Nephron progenitor cell (in vitro differentiated cells): ENCODE data around the gene NPL.
A peak's percentile ranks its signal among the peaks of the same experiment; 100 is the strongest.

Source experiments
- DNase-seq: peaks from one replicate; pipeline ENCODE4 v3.0.0; 2021
- H3K27ac Mint-ChIP-seq: 2 replicates; pipeline ENCODE4 v1.8.0; 2021; ENCODE audit warnings: mild to moderate bottlenecking, moderate library complexity, mixed read lengths
- H3K27me3 Mint-ChIP-seq: 2 replicates; pipeline ENCODE4 v1.8.0; 2021; ENCODE audit warnings: mild to moderate bottlenecking, low read depth, mixed read lengths; ENCODE audit not compliant: poor library complexity
- H3K36me3 Mint-ChIP-seq: 2 replicates; pipeline ENCODE4 v1.8.0; 2021; ENCODE audit warnings: low read depth, mixed read lengths
- H3K4me1 Mint-ChIP-seq: 2 replicates; pipeline ENCODE4 v1.8.0; 2021; ENCODE audit warnings: mixed read lengths
- H3K4me3 Mint-ChIP-seq: 2 replicates; pipeline ENCODE4 v1.8.0; 2021; ENCODE audit warnings: mild to moderate bottlenecking, moderate library complexity, mixed read lengths
- H3K9me3 Mint-ChIP-seq: 2 replicates; pipeline ENCODE4 v1.8.0; 2021; ENCODE audit warnings: mild to moderate bottlenecking, moderate library complexity, mixed read lengths
- CTCF ChIP-seq: fragments of 200-600 bp; sonication (generic); IDR thresholded peaks from 2 replicates; pipeline ENCODE4 v1.5.0; 2021; ENCODE audit warnings: antibody characterized with exemption

NPL gene

GRCh38 chr1:182771187-182771984 is 18.2 kb upstream of the NPL start:
- Mint-ChIP-seq H3K36me3 (no peaks in the 10 kb centered on the region), H3K27ac (no peak overlapping the region), H3K4me3 (no peak overlapping the region), H3K27me3 (peaks cover 10% of the 10 kb centered on the region), H3K4me1 (peaks cover 11% of the 10 kb centered on the region), H3K9me3 (no peaks in the 10 kb centered on the region)
- DNase-seq: no peak
- TF ChIP-seq CTCF: no peak

- no peak for DNase-seq
Measured at GRCh38 chr1:182777386-182777785, 12.2 kb upstream of the NPL start.

GRCh38 chr1:182778862-182779261 is 10.7 kb upstream of the NPL start:
- no peak for DNase-seq
- Mint-ChIP-seq H3K9me3 (no peaks in the 10 kb centered on the region), H3K27ac (no peak overlapping the region), H3K27me3 (peaks cover 7% of the 10 kb centered on the region), H3K4me1 (peaks cover 14% of the 10 kb centered on the region), H3K36me3 (no peaks in the 10 kb centered on the region), H3K4me3 (no peak overlapping the region)
- TF ChIP-seq CTCF: no peak

More at GRCh38 chr1:182777386-182777785, 12.2 kb upstream of the NPL start:
- TF ChIP-seq CTCF: no peak
- H3K27ac Mint-ChIP-seq: no peak overlapping the region
- peaks cover 8% of the 10 kb centered on the region for H3K27me3 Mint-ChIP-seq
- H3K9me3 Mint-ChIP-seq: no peaks in the 10 kb centered on the region
- no peaks in the 10 kb centered on the region for H3K36me3 Mint-ChIP-seq
- peaks cover 9% of the 10 kb centered on the region for H3K4me1 Mint-ChIP-seq
- H3K4me3 Mint-ChIP-seq: no peak overlapping the region

GRCh38 chr1:182779530-182779929 is 10.0 kb upstream of the NPL start:
- Mint-ChIP-seq H3K27me3 (peaks cover 5% of the 10 kb centered on the region), H3K27ac (no peak overlapping the region)
- DNase-seq: no peak

GRCh38 chr1:182781841-182782586 is 7.6 kb upstream of the NPL start:
- Mint-ChIP-seq H3K4me1 (peaks cover 14% of the 10 kb centered on the region), H3K9me3 (no peaks in the 10 kb centered on the region), H3K4me3 (no peak overlapping the region), H3K27me3 (peaks cover 6% of the 10 kb centered on the region), H3K36me3 (no peaks in the 10 kb centered on the region), H3K27ac (no peak overlapping the region)
- peak; percentile 65 for DNase-seq
- peak; percentile 71 for TF ChIP-seq CTCF

More at GRCh38 chr1:182779530-182779929, 10.0 kb upstream of the NPL start:
- TF ChIP-seq CTCF: no peak
- Mint-ChIP-seq H3K4me3 (no peak overlapping the region), H3K36me3 (no peaks in the 10 kb centered on the region), H3K4me1 (peaks cover 14% of the 10 kb centered on the region), H3K9me3 (no peaks in the 10 kb centered on the region)
